H9 (cell line): ENCODE data around the gene NDUFB8. TPM values are rescaled to one million over a fixed set of nuclear protein-coding genes. Genes with fewer than 3 reads are reported as not detected.

ENCODE experiments used
- DNase-seq: peaks from one replicate; pipeline ENCODE4 v3.0.0-alpha.2; 2017
- H2AFZ ChIP-seq: one replicate; pipeline ENCODE4 v1.6.1; 2013; ENCODE audit warnings: mild to moderate bottlenecking, low read length, control low read depth, moderate library complexity
- H2AK5ac ChIP-seq: 2 replicates; pipeline ENCODE4 v1.6.1; 2013; ENCODE audit warnings: low read length, control low read depth, mixed read lengths; ENCODE audit not compliant: insufficient read length
- H2BK120ac ChIP-seq: one replicate; pipeline ENCODE4 v1.6.1; 2013; ENCODE audit warnings: low read depth, mild to moderate bottlenecking, low read length, control low read depth, inconsistent platforms; ENCODE audit not compliant: poor library complexity, severe bottlenecking
- H2BK12ac ChIP-seq: 2 replicates; pipeline ENCODE4 v1.6.1; 2013; ENCODE audit warnings: low read length, control low read depth, mixed read lengths, low read depth; ENCODE audit not compliant: insufficient read length
- H2BK15ac ChIP-seq: 2 replicates; pipeline ENCODE4 v1.6.1; 2013; ENCODE audit warnings: low read depth, low read length, control low read depth
- H2BK20ac ChIP-seq: one replicate; pipeline ENCODE4 v1.6.1; 2013; ENCODE audit warnings: low read depth, mild to moderate bottlenecking, low read length, control low read depth, inconsistent platforms; ENCODE audit not compliant: poor library complexity, severe bottlenecking
- H2BK5ac ChIP-seq: 2 replicates; pipeline ENCODE4 v1.6.1; 2013; ENCODE audit warnings: low read length, control low read depth, mixed read lengths; ENCODE audit not compliant: insufficient read length
- H3K14ac ChIP-seq: 2 replicates; pipeline ENCODE4 v1.6.1; 2013; ENCODE audit warnings: low read length, control low read depth; ENCODE audit not compliant: insufficient read depth
- H3K18ac ChIP-seq: 2 replicates; pipeline ENCODE4 v1.6.1; 2013; ENCODE audit warnings: low read depth, mild to moderate bottlenecking, mixed read lengths, low read length, control low read depth; ENCODE audit not compliant: insufficient read length
- H3K23ac ChIP-seq: 2 replicates; pipeline ENCODE4 v1.6.1; 2013; ENCODE audit warnings: low read length, control low read depth, mixed read lengths, low read depth; ENCODE audit not compliant: insufficient read length
- H3K23me2 ChIP-seq: 2 replicates; pipeline ENCODE4 v1.6.1; 2013; ENCODE audit warnings: low read depth, mild to moderate bottlenecking, mixed read lengths, low read length, control low read depth; ENCODE audit not compliant: insufficient read length, poor library complexity, severe bottlenecking
- H3K27ac ChIP-seq: 2 replicates; pipeline ENCODE4 v1.5.1; 2013; ENCODE audit warnings: low read length, control low read depth, mixed read lengths, low read depth; ENCODE audit not compliant: insufficient read length
- H3K27me3 ChIP-seq: 2 replicates; pipeline ENCODE4 v1.6.1; 2013; ENCODE audit warnings: low read length, control low read depth, inconsistent platforms; ENCODE audit not compliant: insufficient read depth
- H3K4ac ChIP-seq: 2 replicates; pipeline ENCODE4 v1.6.1; 2013; ENCODE audit warnings: low read depth, mild to moderate bottlenecking, control low read depth, inconsistent platforms, low read length, moderate library complexity
- H3K4me1 ChIP-seq: 2 replicates; pipeline ENCODE4 v1.6.1; 2013; ENCODE audit warnings: low read length, control low read depth, inconsistent platforms; ENCODE audit not compliant: insufficient read depth
- H3K4me2 ChIP-seq: 2 replicates; pipeline ENCODE4 v1.6.1; 2013; ENCODE audit warnings: low read length, control low read depth, mixed read lengths; ENCODE audit not compliant: insufficient read length, insufficient read depth
- H3K56ac ChIP-seq: 2 replicates; pipeline ENCODE4 v1.6.1; 2013; ENCODE audit warnings: low read depth, mild to moderate bottlenecking, mixed read lengths, low read length, control low read depth; ENCODE audit not compliant: insufficient read length
- H3K79me1 ChIP-seq: 2 replicates; pipeline ENCODE4 v1.6.1; 2013; ENCODE audit warnings: low read depth, mild to moderate bottlenecking, moderate library complexity, low read length, control low read depth, inconsistent platforms; ENCODE audit not compliant: insufficient read depth, poor library complexity, severe bottlenecking
- H3K79me2 ChIP-seq: 2 replicates; pipeline ENCODE4 v1.6.1; 2013; ENCODE audit warnings: low read length, control low read depth, inconsistent platforms; ENCODE audit not compliant: insufficient read depth
- H3K9ac ChIP-seq: 2 replicates; pipeline ENCODE4 v1.6.1; 2013; ENCODE audit warnings: low read length, control low read depth, mixed read lengths; ENCODE audit not compliant: insufficient read length; ENCODE audit errors: extremely low read depth
- H3K9me3 ChIP-seq: one replicate; pipeline ENCODE4 v1.6.1; 2013; ENCODE audit warnings: low read depth, low read length, inconsistent platforms; ENCODE audit not compliant: control insufficient read depth
- H3T11ph ChIP-seq: one replicate; pipeline ENCODE4 v1.6.1; 2013; ENCODE audit warnings: mild to moderate bottlenecking, low read length, control low read depth, inconsistent platforms
- H4K20me1 ChIP-seq: one replicate; pipeline ENCODE4 v1.6.1; 2013; ENCODE audit not compliant: control insufficient read depth, insufficient read length, insufficient read depth
- H4K5ac ChIP-seq: 2 replicates; pipeline ENCODE4 v1.6.1; 2013; ENCODE audit warnings: low read depth, mild to moderate bottlenecking, mixed read lengths, low read length, control low read depth; ENCODE audit not compliant: insufficient read length
- H4K8ac ChIP-seq: replicated peaks from 2 replicates; pipeline ENCODE4 v1.6.1; 2013; ENCODE audit warnings: low read length, control low read depth, mixed read lengths, low read depth; ENCODE audit not compliant: insufficient read length
- H4K91ac ChIP-seq: 2 replicates; pipeline ENCODE4 v1.6.1; 2013; ENCODE audit warnings: low read depth, mild to moderate bottlenecking, moderate library complexity, mixed read lengths, low read length, control low read depth; ENCODE audit not compliant: insufficient read length
- H3K27ac Mint-ChIP-seq, 3 experiments: 2 replicates in 2 of 3; 3 replicates in 1 of 3; pipeline ENCODE4 v1.8.0; 2020 to 2021; ENCODE audit warnings: mixed read lengths in 3 of 3, mild to moderate bottlenecking in 1 of 3, moderate library complexity in 1 of 3
- H3K27me3 Mint-ChIP-seq: 2 replicates; pipeline ENCODE4 v1.8.0; 2021; ENCODE audit warnings: low read depth, mild to moderate bottlenecking, moderate library complexity, mixed read lengths
- H3K36me3 Mint-ChIP-seq, 3 experiments: 2 replicates in 2 of 3; 3 replicates in 1 of 3; pipeline ENCODE4 v1.8.0; 2020 to 2021; ENCODE audit warnings: low read depth in 3 of 3, mixed read lengths in 3 of 3; ENCODE audit not compliant: insufficient read depth in 1 of 3
- H3K4me1 Mint-ChIP-seq, 2 experiments: 2 replicates each; pipeline ENCODE4 v1.8.0; 2020; ENCODE audit warnings: mixed read lengths in 2 of 2
- H3K4me3 Mint-ChIP-seq, 2 experiments: 2 replicates in 1 of 2; 3 replicates in 1 of 2; pipeline ENCODE4 v1.8.0; 2020 to 2021; ENCODE audit warnings: mild to moderate bottlenecking in 2 of 2, mixed read lengths in 2 of 2, moderate library complexity in 1 of 2
- H3K9me3 Mint-ChIP-seq, 2 experiments: 2 replicates in 1 of 2; 3 replicates in 1 of 2; pipeline ENCODE4 v1.8.0; 2020; ENCODE audit warnings: mild to moderate bottlenecking in 2 of 2, mixed read lengths in 2 of 2, moderate library complexity in 1 of 2
- WGBS: extraction: QIAGEN DNeasy Blood & Tissue Kit; methylation state at CpG from one replicate; pipeline ENCODE4 v1.1.7; 2013; ENCODE audit warnings: missing lambda C conversion rate, low lambda C conversion rate, mixed read lengths; ENCODE audit not compliant: insufficient read length; ENCODE audit errors: extremely low coverage; 5-methylcytosine and 5-hydroxymethylcytosine counted together
- total RNA-seq: library from RNA; stranded (reverse); gene quantifications from 2 replicates; pipeline ENCODE4 v1.2.1, GENCODE V29; 2021
- TF ChIP-seq, protein P1 (sequence below): fragments of 200-600 bp; sonication (generic); conservative IDR thresholded peaks from 3 replicates; pipeline ENCODE4 v1.8.0; 2021; ENCODE audit warnings: antibody characterized with exemption, mild to moderate bottlenecking

The NDUFB8 gene
- total RNA-seq, 1 experiment from 2014 or later: 205 TPM

DNA sequence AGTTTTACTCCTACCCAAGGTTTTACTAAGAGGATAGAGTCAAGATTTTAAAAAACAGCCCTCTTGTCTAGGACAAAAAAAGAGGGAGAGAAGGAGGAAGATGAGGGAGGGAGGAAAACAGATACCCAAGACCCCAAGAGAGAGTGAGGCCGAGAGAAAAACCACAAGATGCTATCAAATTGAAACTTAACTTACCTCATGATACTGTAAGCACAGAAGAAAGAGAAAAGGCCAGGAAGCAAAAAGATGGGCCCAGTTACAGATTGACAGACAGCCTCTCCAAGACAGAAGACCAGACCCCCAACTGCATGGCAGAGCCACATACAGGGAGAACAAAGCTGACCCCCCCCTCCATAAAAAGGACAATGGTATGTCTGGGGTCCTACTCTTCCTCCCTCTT lies 21.4 kb downstream of the NDUFB8 start:
- Histone ChIP-seq H3K23ac (no peak overlapping the region), H3K9ac (no peak overlapping the region)
- WGBS: no CpG with 5 or more reads among the region's 1 CpG

More for the DNA sequence above, 21.4 kb downstream of the NDUFB8 start:
- Histone ChIP-seq H3T11ph (no peak overlapping the region), H3K79me2 (no peaks in the 10 kb centered on the region), H2AFZ (no peak overlapping the region), H2BK15ac (no peak overlapping the region), H2BK12ac (no peak overlapping the region), H3K79me1 (no peaks in the 10 kb centered on the region), H3K27me3 (no peaks in the 10 kb centered on the region), H3K14ac (no peak overlapping the region), H3K9me3 (no peaks in the 10 kb centered on the region), H3K18ac (no peak overlapping the region), H4K5ac (no peak overlapping the region), H4K91ac (no peak overlapping the region), H3K23me2 (no peaks in the 10 kb centered on the region), H3K4me1 (no peaks in the 10 kb centered on the region), H2BK5ac (no peak overlapping the region), H4K8ac (no peak overlapping the region), H2BK20ac (no peak overlapping the region), H3K4ac (no peak overlapping the region), H3K56ac (no peak overlapping the region), H3K4me2 (no peak overlapping the region), H3K27ac (no peak overlapping the region), H4K20me1 (no peaks in the 10 kb centered on the region), H2BK120ac (no peak overlapping the region), H2AK5ac (no peak overlapping the region)
- peaks cover 2% of the 10 kb centered on the region in 2 experiments; a peak in 2 of 4 replicates for H3K4me1 Mint-ChIP-seq
- H3K4me3 Mint-ChIP-seq: no peak overlapping the region
- no peaks in the 10 kb centered on the region; a peak in 1 of 7 replicates for H3K36me3 Mint-ChIP-seq
- peaks cover 56% of the 10 kb centered on the region for H3K27me3 Mint-ChIP-seq
- no peaks in the 10 kb centered on the region for H3K9me3 Mint-ChIP-seq
- DNase-seq: no peak
- TF ChIP-seq, protein P1, sequence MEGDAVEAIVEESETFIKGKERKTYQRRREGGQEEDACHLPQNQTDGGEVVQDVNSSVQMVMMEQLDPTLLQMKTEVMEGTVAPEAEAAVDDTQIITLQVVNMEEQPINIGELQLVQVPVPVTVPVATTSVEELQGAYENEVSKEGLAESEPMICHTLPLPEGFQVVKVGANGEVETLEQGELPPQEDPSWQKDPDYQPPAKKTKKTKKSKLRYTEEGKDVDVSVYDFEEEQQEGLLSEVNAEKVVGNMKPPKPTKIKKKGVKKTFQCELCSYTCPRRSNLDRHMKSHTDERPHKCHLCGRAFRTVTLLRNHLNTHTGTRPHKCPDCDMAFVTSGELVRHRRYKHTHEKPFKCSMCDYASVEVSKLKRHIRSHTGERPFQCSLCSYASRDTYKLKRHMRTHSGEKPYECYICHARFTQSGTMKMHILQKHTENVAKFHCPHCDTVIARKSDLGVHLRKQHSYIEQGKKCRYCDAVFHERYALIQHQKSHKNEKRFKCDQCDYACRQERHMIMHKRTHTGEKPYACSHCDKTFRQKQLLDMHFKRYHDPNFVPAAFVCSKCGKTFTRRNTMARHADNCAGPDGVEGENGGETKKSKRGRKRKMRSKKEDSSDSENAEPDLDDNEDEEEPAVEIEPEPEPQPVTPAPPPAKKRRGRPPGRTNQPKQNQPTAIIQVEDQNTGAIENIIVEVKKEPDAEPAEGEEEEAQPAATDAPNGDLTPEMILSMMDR: no peak
- H3K27ac Mint-ChIP-seq: no peak overlapping the region; a peak in 1 of 7 replicates
